ENCODE results near the gene SERPINI1. TPM values are rescaled to one million over a fixed set of nuclear protein-coding genes. Genes with fewer than 3 reads are reported as not detected.
A peak's percentile ranks its signal among the peaks of the same experiment; 100 is the strongest.

SERPINI1 gene
- polyA plus RNA-seq, 3 donors: 0.12 to 1.6 (median 0.27) TPM

- H2AFZ ChIP-seq (ENCODE audit: insufficient read depth, low read depth, low read length, poor library complexity, severe bottlenecking): no peak overlapping the region
- no peaks in the 10 kb centered on the region for H3K79me2 ChIP-seq (ENCODE audit: insufficient read depth, low read length)
- WGBS (ENCODE audit: insufficient coverage): no CpG with 5 or more reads among the region's 2 CpGs
- H3K9ac ChIP-seq (ENCODE audit: insufficient read depth, low read length, poor library complexity, severe bottlenecking): no peak overlapping the region
- DNase-seq: no peak
- H3K4me2 ChIP-seq (replicated peaks; ENCODE audit: extremely low read depth, low read length, poor library complexity, severe bottlenecking): no peak overlapping the region
- H3K9me3 ChIP-seq (replicated peaks in 1 of 2; ENCODE audit: control insufficient read depth in 1 of 2, insufficient read depth in 1 of 2, low read length in 2 of 2): no peaks in the 10 kb centered on the region
- H3K27me3 ChIP-seq (ENCODE audit: control insufficient read depth in 2 of 2, insufficient read depth in 2 of 2, low read length in 2 of 2): no peaks in the 10 kb centered on the region
- no peak overlapping the region for H3K27ac Mint-ChIP-seq
- H3K4me3 Mint-ChIP-seq: no peak overlapping the region
- peaks cover 0 to 2% (median 2%) of the 10 kb centered on the region in 3 donors for H3K27me3 Mint-ChIP-seq (ENCODE audit: low read depth in 3 of 3)
- peaks cover 0 to 4% (median 0%) of the 10 kb centered on the region in 7 donors for H3K9me3 Mint-ChIP-seq
- peaks cover 45% of the 10 kb centered on the region for H3K4me1 Mint-ChIP-seq
- no peak overlapping the region for H3K4me3 ChIP-seq (replicated peaks in 1 of 3; ENCODE audit: low read depth in 2 of 3, low read length in 3 of 3)
- no peak overlapping the region for H3K27ac ChIP-seq (ENCODE audit: low read depth in 1 of 2, low read length in 2 of 2)
- no peak for TF ChIP-seq CTCF (IDR thresholded peaks at IDR 0.05)
- no peaks in the 10 kb centered on the region for H3K36me3 ChIP-seq (replicated peaks in 1 of 2; ENCODE audit: control insufficient read depth in 1 of 2, insufficient read depth in 2 of 2, low read length in 2 of 2)
- no peaks in the 10 kb centered on the region for H3K36me3 Mint-ChIP-seq
- no peaks in the 10 kb centered on the region for H4K20me1 ChIP-seq (ENCODE audit: insufficient read depth, low read length)
- intact Hi-C loops (cut with micrococcal nuclease): no loop called here
- H3K4me1 ChIP-seq (ENCODE audit: control insufficient read depth in 1 of 2, insufficient read depth in 2 of 2, low read length in 2 of 2): peaks cover 44 to 47% of the 10 kb centered on the region in 2 donors
These were observed 123.3 kb downstream of the SERPINI1 start for GRCh38 chr3:167858865-167859264.

GRCh38 chr3:167859610-167860009 lies 124.1 kb downstream of the SERPINI1 start:
- H3K9me3 Mint-ChIP-seq: peaks cover 0 to 4% (median 0%) of the 10 kb centered on the region in 7 donors
- no CpG with 5 or more reads among the region's 1 CpG for WGBS (ENCODE audit: insufficient coverage)
- peak overlapping the region; percentile 6 for H3K4me2 ChIP-seq (replicated peaks; ENCODE audit: extremely low read depth, low read length, poor library complexity, severe bottlenecking)

More at GRCh38 chr3:167859610-167860009, 124.1 kb downstream of the SERPINI1 start:
- Mint-ChIP-seq H3K4me1 (peaks cover 52% of the 10 kb centered on the region), H3K27me3 (ENCODE audit: low read depth in 3 of 3) (peaks cover 0 to 2% (median 2%) of the 10 kb centered on the region in 3 donors), H3K4me3 (peak overlapping the region in 1 of 2 donors; percentile 21), H3K36me3 (no peaks in the 10 kb centered on the region), H3K27ac (no peak overlapping the region)
- Histone ChIP-seq H3K36me3 (replicated peaks in 1 of 2; ENCODE audit: control insufficient read depth in 1 of 2, insufficient read depth in 2 of 2, low read length in 2 of 2) (no peaks in the 10 kb centered on the region), H2AFZ (ENCODE audit: insufficient read depth, low read depth, low read length, poor library complexity, severe bottlenecking) (no peak overlapping the region), H3K9ac (ENCODE audit: insufficient read depth, low read length, poor library complexity, severe bottlenecking) (no peak overlapping the region), H3K79me2 (ENCODE audit: insufficient read depth, low read length) (no peaks in the 10 kb centered on the region), H3K4me3 (replicated peaks in 1 of 3; ENCODE audit: low read depth in 2 of 3, low read length in 3 of 3) (no peak overlapping the region), H3K27me3 (ENCODE audit: control insufficient read depth in 2 of 2, insufficient read depth in 2 of 2, low read length in 2 of 2) (no peaks in the 10 kb centered on the region), H4K20me1 (ENCODE audit: insufficient read depth, low read length) (no peaks in the 10 kb centered on the region), H3K27ac (ENCODE audit: low read depth in 1 of 2, low read length in 2 of 2) (no peak overlapping the region), H3K4me1 (ENCODE audit: control insufficient read depth in 1 of 2, insufficient read depth in 2 of 2, low read length in 2 of 2) (peaks cover 52 to 54% of the 10 kb centered on the region in 2 donors), H3K9me3 (replicated peaks in 1 of 2; ENCODE audit: control insufficient read depth in 1 of 2, insufficient read depth in 1 of 2, low read length in 2 of 2) (no peaks in the 10 kb centered on the region)
- intact Hi-C loops (cut with micrococcal nuclease): loop anchor here (10.0 kb wide), 2 partner anchors 115 to 125 kb away; partner anchors contain the start of genes PDCD10 (in 1 of the 2) and SERPINI1 (in 1 of the 2)
- TF ChIP-seq CTCF (IDR thresholded peaks at IDR 0.05): no peak
- peak; percentile 19 to 32 (median 24) for DNase-seq

All from CD14-positive monocyte (primary cell).